NCI-H526 (cell line): ENCODE results near the gene GTF2A2.
"Not testable (repeated sequence)": the region's sequence is repeated elsewhere in the genome, so short reads cannot be mapped to it uniquely, and the experiment has no call there.

Source experiments
- DNase-seq, 2 experiments: peaks; one replicate each; lab custom pipeline; 2025; lab: John Stamatoyannopoulos, UW

Gene GTF2A2, protein sequence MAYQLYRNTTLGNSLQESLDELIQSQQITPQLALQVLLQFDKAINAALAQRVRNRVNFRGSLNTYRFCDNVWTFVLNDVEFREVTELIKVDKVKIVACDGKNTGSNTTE

DNA sequence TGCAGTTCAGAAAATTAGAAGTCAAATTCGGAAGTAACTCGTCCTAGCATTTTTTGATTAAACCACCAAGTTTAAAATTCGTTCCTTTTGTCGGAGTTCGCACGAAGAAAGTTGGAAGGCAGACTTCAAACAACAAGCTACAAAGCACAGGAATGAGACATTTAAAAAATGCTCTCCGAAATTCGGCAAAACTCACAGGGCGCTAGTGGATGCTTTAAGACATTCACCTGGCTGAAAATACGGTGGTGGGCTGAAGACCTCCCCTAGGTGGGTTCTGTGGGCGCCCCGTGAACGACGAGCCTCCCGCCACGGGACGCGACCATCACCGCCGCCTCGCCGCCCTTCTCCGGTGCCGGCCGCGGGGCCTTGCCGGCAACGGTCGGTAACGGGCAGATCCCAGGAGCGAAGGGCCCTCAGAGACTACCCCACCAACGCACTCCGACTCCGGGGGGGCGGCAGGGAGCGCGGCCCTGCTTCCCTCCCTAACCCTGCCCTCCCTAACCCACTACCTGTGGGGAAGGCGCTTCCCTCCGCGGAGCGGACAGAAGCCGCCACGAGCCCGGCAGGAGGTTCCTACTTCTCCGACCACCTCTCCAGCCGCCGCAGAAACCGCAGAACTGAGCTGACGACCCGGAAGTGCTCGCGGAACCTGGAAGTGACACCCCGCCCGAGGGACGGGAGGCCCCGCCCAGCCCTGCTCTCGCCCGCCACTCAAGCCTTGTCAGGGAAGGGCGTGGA is at the start of gene GTF2A2:
GTF2A2 (minus strand) TSS at position 619 of the 738 bp plus-strand sequence. CDS start 5,238 bp downstream, outside the sequence.
- DNase-seq = peak; percentile 93 to 98

DNA sequence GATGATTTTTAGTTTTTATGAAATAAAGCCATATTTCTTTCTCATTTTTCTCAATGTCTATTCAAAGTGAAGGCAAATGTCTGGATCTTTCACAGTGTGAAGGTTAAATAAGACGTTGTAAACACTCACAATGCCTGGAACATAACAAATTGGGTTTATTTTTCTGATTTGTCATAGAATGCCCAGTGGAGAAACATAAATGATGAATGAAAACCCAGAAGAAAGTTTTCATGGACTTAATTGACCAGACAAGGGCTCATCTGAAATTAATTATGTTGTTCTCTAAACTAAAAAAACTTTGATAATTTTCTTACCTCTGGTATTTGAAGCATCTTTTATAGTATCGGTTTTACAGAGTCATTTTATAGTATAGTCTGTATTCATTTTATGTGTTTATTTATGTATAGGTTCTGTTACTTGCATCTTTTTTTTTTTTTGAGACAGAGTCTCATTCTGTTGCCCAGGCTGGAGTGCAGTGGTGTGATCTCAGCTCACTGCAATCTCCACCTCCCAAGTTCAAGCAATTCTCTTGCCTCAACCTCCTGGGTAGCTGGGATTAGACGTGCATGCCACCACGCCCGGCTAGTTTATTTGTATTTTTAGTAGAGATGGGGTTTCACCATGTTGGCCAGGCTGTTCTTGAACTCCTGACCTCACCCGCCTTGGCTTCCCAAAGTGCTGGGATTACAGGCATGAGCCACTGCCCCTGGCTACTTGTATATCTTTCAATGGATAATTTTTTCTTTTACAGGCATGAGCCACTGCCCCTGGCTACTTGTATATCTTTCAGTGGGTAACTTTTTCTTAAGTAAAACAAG is 46.9 kb upstream of the GTF2A2 start:
- no peak for DNase-seq

DNA sequence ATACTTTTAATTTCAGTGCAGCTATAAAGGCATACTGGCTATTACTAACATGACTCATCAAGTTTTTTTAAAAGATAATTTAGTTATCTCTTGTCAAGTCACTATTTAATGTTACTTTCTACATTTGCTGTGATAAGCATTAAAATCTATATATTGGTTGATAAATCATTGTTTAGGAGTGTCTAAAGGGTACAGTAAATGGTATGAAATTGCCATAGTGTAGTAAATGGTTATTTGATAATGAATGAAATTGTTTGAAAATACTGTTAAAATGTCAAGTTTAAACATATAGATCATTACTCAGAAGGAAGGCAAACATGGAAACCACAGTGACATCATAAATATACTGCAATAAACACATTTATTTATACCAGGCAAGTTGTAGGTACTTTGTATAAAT is 45.0 kb upstream of the GTF2A2 start:
- DNase-seq = no peak

DNA sequence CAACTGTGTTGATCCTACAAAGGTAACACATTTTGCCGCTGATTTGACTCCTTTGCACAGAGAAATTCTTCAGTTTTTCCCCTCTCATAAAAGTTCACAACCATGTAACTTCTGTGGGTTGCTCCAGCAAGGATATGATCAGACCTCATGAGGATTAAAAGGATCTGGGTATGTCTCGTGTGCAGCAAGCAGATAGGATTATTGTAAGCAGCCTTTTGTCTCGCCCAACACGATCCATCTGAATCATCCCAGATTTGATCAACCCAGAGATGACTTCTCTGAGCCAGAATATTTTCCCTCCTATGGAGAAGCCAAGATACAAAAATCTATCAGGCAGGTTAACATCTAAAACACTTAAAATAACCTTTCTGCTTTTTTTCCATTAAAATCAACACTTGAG is 44.6 kb upstream of the GTF2A2 start:
- DNase-seq = no peak

DNA sequence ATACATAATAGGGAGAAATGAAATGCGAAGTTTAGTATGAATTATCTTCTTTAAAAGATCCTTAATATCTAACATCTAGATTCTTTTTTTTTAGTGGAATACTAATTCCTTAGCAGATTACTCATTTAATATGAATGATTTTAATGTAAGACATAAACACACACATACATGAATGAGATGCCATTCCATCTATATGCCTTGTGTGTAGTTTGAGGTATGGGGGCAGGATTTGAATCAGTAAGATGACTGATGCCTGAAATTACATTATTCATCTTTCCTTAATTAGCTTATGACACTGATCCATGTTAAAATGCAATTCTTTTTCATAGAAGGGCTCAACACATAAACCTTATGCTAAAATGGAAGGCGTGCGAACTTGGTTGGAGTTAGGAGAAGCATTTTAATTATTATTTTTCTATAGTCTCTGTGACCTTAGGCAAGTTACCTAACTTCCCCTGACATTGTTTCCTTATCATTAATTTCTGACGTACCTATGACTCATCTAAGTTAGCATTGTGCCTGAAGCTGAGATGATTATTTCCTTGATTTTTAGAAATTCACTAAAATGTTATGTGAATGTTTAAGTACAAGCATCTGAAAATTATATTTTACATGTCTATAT is 42.6 kb upstream of the GTF2A2 start:
- no peak for DNase-seq

DNA sequence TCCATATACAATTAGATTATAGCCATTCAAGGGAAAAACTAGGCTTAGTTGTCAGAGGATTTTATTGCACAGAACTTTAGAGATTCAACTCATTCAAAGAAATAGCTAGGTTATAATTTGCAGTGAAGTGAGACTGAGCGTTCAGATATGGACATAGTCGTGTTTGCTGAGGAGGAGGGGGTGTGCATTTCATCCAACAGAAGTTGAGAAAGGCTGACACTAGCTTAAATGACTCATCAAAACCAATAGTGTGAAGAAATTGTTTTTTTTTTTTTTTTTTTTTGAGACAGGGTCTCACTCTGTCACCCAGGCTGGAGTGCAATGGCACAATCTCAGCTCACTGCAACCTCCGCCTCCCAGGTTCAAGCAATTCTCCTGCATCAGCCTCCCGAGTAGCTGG is 40.8 kb upstream of the GTF2A2 start:
- not testable (repeated sequence) for DNase-seq

DNA sequence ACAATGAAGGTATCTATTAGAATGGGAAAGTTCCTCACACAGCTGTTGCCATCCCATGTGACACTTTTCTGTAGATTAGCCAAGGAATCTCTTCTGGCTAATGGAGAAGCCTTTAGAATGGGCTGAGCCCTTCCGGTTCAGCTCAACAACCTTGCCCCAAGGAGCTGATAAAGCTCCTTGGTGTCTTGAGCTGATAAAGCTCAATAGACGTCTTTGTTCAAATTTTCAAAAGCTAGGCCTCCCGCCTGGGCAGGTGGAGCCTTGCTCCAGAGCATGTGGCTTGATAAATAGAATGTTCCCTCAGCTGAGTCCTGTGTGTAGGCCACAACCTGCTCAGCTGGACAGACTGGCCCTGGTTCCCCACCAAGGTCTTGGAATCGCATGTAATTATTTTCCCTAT is 39.0 kb upstream of the GTF2A2 start:
- no peak for DNase-seq

DNA sequence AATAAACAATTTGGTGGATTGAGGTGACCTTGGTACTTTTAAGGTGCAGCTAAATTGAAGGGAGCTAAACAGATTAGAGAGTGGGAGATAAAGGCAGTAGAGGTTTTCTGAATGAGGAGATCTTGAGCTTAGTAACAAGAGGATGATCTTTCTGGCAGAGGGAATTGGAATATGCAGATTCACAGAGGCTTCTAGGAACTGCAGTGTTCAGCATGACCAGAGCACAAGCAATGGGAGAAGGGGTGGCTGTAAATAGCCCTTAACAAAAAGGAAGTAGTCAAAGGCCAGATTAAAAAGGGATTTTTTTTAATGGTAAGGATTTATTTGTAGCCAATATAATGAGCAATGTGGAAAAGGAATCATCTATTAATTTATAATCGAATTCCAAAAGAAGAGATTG is 37.5 kb upstream of the GTF2A2 start:
- no peak for DNase-seq

DNA sequence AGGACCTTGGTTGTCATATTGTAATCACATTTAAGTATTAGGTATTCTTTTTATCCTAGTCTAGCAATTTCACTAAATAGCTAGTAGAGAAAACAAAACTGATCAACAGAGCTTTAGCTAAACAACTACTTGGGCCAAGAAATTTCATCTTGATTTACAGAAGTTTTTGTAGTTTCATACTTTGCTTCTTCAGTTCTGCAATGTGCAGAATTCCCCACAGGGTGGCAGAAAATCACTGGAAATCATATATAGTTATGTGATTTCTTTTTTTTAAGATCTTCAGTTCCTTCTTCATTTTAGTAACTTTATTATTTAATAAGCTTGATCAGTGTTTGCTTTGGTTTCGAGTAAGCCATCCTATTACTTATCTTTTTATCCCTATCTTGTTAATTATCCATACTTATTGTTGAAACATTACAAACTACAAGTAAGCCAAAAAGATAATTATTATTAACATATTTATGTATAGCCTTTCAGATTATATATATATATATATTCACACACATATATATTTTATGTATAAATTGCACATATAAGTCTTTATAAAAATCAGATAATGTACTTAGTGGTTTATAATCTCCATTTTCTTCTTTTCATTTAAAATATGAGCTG is 34.0 kb upstream of the GTF2A2 start:
- peak; percentile 4 to 65 for DNase-seq

DNA sequence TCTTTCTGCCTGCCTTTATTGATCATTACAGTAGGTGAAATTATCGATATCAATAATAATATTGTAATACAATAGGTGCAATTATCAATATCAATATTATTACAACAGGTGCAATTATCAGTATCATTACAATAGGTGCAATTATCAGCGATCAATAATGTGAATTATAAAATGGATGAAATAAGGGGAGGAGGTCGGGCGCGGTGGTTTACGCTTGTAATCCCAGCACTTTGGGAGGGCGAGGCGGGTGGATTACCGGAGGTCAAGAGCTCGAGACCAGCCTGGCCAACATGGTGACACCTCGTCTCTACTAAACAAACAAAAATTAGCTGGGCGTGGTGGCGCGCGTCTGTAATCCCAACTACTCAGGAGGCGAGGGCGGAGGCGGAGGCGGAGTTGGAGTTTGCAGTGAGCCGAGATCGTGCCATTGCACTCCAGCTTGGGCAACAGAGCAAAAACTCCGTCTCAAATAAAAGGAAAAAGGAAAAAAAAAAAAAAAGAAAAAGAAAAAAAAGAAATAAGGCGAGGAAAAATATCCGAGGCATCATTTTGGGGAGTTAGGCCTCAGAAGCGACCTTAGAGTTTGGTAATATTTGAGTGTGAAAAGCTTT is 32.4 kb upstream of the GTF2A2 start:
- peak; percentile 71 to 83 for DNase-seq

DNA sequence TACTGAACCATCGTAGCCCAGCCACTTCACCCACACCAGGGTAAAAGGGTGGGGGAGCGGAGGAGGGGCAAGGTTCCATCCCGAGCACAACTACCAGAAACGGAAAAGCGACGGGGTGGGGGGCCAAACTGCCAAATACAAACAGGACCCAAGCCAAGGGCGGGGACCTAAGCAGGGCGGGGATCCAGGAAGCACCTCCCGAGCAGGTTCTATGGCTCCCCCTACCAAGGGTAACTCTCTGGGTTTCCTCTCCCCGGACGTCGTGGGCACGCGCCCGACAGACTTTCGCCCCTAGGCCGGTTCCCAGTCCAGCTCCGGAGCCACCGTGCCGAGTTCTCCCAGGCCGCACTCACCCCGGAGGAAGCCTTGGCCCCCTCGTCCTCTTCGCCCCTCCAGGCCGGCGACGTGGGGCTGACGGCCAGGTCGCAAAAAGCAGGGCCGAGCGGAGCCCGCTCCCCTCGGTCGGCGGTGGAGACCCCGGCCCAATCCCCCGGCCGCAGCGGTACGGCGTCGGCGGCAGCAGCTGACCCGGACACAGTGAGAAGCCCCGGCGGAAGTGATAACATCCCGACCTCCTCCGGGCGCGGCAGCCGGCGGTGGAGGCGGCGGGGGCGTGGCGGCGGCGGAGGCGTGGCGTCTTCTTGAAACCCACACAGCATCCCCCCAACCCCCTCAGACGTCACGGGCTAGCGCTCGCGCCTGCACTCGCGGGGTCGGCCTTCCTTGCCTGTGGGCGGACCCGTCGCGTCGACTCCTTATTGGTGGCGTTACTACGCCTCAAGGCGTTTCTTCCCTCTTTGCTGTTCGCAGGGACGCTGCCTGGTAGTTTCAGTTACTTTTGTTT is 31.7 kb upstream of the GTF2A2 start, which contains the start of gene BNIP2:
BNIP2 (minus strand) TSS at position 539 of the 844 bp plus-strand sequence. CDS start 6,863 bp downstream, outside the sequence.
- peak; percentile 95 to 99 for DNase-seq

DNA sequence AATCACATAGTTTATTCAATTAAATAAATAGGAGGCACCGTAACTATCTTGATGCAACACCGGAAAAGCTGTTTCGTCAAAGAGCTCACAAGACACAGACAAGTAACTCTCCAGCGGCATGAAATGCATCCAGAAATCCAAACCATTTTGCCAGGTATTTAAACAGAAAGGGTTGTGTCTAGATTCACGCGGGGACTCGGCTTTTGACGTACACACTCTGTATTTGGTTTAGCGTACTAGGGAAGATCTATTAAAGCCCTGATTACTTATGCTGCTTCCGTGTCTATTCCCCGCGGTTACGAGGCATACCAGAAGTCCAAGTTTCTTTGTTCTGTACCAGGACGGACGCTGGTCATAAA is 31.1 kb upstream of the GTF2A2 start:
- DNase-seq = peak in 1 of 2 experiments; percentile 59

DNA sequence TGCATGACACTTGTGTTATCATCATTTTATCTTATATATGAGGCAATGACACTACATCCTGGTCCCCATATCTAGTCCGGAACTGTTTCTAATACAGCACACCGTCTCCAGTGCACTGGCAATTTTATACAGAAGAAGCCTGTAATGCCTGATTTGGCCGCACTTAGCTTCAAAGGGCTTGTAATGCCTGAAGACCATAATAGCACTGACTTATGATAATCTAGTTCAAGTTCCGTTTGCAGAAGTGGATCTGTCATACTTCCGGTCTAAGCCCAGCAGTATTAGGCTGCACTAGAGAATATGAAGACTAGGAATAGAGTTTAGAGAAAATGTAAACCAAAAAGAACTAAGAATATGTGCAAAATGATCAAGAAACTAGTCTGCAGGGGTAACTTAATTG is 30.5 kb upstream of the GTF2A2 start:
- no peak for DNase-seq

DNA sequence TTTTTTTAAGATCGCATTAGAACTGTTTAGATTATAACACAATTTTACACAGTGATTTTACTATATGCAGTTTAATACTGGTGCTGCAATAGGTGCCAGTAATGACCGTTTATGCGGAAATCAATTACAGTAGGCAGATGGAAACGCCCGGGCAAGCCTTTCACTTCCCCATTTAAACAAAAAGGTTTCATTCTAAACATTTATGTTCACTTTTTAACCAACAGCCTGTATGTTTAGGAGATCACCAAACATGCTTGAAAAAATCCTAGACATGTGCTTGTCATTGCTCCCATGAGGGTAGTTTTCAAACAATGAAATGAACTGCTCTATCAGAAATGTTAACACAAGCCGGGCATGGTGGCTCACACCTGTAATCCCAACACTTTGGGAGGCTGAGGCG is 29.1 kb upstream of the GTF2A2 start:
- no peak for DNase-seq

DNA sequence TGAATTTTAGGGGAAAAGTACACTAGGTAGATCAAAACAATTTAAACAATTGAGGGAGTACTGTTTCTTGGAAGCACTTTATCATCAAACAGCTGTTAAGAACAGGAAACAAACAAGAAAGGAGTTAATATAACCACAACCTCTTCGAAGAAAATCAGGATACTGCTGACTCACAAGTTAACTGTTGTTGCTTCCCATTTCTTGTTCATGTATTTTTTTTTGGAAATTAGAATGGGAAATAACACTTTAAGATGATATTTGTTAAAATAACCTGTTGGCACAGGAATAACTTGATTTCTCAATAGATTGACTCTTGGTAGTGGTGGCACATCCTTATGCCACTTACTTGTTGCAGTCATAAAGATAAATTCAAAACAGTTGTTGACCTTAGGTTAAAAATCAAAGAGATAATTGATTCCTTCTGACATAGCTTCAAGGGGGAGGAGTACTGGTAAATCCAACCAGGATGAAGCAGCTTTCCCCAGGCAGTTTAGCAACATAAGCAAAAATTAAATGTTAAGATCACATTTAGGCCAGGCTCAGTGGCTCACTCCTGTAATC is 28.5 kb upstream of the GTF2A2 start:
- DNase-seq = no peak

DNA sequence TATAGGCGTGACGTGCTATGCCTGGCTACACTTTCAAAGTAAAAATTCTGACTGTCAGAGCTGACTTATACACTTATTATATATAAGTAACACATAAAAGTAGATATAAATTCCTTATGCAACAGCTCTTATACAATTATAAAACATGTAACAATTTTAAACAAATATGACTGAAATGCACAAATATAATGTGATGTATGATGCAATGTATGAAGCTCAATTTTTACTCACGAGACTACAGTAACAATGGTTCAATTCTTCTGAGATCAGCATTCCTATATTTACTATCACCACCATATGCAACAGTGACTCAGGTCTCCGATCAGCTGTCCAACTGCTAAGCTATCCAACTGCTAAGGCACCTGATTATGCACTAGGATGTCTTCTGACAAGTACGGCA is 23.6 kb upstream of the GTF2A2 start:
- no peak for DNase-seq

DNA sequence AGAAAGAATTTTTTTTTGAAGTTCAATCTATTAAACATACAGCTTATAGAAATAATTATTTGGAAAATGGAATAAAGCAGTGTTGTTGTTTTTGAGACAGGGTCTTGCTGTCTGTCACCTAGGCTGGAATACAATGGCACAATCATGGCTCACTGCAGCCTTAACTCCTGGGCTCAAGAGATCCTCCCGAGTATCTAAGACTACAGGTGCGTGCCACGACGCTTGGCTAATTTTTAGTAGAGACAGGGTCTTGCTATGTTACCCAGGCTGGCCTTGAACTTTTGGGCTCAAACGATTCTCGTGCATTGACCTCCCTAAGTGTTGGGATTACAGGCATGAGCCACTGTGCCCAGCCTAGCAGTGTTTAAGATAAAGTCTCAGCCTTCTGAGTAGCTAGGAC is 23.0 kb upstream of the GTF2A2 start:
- no peak for DNase-seq

DNA sequence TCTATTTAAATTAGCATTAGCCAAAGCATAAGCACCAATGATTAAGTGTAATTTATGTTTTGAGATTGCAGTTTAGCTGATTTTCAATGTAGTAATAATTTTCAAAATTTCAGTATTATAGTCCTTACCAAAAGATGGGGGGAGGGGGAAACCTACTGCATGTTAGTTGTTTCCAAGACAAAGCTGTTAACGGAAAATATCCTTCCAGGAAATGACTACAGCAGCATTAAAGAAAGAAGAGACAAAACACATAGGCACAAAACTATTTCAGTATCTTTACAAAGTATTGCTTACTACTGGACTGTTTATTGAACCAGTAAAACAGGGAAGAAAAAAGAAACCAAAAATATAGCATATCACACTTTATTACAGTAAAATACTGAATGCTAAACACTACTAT is 21.3 kb upstream of the GTF2A2 start:
- DNase-seq = no peak

DNA sequence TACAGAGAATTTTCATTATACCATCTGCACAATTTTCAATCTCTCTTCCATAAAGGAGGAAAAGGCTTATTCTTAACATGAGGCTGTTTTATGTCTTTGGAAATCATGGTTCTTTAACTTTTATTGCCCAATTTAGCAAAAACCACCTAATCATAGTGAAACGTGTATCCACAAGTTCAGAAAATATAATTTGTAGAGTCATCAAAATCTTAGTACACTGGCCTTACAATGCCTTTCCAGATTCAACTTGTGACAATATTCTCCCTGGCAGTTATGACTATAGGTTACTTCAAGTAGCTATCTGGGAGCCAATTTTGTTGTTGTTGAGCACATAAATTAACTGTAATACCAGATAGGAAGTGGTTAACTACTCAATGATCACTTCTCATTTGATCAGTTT is 20.9 kb upstream of the GTF2A2 start:
- no peak for DNase-seq

DNA sequence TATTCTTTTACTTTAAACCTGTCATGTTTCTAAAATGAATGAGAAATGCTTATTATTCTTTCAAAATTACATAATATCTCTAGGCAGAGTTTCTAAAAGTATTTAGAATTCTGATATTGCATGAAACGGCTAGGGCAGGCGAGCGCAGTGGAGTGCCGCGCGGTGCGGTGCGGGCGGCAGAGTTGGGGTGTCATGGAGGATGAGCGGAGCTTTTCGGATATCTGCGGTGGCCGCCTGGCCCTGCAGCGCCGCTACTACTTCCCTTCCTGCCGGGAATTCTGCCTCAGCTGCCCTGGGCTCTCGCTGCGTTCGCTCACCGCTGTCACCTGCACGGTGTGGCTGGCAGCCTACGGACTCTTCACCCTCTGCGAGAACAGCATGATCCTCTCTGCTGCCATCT is 19.2 kb upstream of the GTF2A2 start:
- DNase-seq = no peak
